ENCODE data around the gene THAP7.

DNA sequence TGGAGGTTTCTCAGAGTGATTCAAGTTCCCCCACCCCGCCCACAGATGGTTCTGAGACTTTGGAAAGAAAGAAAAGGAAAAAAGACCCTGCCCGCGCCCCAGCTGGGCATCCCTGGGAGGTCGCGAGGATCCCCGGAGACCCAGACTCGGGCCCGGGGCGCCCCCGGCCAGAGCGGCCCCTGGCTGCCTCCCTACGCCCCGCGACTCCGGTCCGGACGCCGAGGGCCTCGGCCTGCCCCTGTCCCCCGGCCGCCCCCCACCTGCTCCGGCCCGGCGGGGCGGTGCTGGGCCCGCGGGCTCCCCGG is 37.2 kb downstream of the THAP7 start:
- TF ChIP-seq, protein P1, sequence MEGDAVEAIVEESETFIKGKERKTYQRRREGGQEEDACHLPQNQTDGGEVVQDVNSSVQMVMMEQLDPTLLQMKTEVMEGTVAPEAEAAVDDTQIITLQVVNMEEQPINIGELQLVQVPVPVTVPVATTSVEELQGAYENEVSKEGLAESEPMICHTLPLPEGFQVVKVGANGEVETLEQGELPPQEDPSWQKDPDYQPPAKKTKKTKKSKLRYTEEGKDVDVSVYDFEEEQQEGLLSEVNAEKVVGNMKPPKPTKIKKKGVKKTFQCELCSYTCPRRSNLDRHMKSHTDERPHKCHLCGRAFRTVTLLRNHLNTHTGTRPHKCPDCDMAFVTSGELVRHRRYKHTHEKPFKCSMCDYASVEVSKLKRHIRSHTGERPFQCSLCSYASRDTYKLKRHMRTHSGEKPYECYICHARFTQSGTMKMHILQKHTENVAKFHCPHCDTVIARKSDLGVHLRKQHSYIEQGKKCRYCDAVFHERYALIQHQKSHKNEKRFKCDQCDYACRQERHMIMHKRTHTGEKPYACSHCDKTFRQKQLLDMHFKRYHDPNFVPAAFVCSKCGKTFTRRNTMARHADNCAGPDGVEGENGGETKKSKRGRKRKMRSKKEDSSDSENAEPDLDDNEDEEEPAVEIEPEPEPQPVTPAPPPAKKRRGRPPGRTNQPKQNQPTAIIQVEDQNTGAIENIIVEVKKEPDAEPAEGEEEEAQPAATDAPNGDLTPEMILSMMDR (IDR thresholded peaks at IDR 0.05; ENCODE audit: low read depth, low read length) = no peak
- TF ChIP-seq EZH2phosphoT487 (IDR thresholded peaks at IDR 0.05; ENCODE audit: low read depth) = no peak
